ENCODE measurements around the gene SHKBP1. TPM values are rescaled to one million over a fixed set of nuclear protein-coding genes. Genes with fewer than 3 reads are reported as not detected.
A peak's percentile ranks its signal among the peaks of the same experiment; 100 is the strongest.

SHKBP1 gene
- total and polyA plus RNA-seq, 2 of the 4 experiments (the other 2 are of a cell fraction), result 15.6 to 94.0 TPM

DNA sequence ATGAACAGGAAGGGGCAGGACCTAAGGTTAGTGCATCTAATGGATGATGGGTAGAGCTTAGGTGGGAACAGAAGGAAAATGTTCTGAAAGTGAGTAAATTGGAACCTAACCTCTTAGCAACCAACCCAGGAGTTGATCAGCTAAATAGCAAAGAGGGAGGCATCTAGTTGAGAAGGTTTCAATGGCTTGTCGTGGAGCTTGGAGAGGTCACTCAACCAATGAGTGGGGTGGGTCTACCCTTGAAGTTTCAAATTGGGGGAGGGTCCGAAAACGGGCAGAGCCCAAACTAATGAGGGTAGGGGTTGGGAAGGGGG lies 5.7 kb upstream of the SHKBP1 start:
- H3K4me3 ChIP-seq (ENCODE audit: insufficient read depth, low read depth, low read length), result peak overlapping the region; percentile 20; the same call in 1 of the 2 replicates
- in situ Hi-C loops (cut with MboI; ENCODE audit: low sequenced_read_pairs), result no loop called here
- dilution Hi-C loops (cut with HindIII; ENCODE audit: low sequenced_read_pairs, unreplicated experiment), result no loop called here
- no peaks in the 10 kb centered on the region for H3K9me1 ChIP-seq (ENCODE audit: insufficient read depth, low read length)
- H4K8ac ChIP-seq (ENCODE audit: low read depth in 2 of 2, low read length in 2 of 2), result peak overlapping the region in 1 of 2 experiments; percentile 86; a peak in 2 of 4 replicates
- H3K79me1 ChIP-seq (ENCODE audit: low read depth in 1 of 2, low read length in 2 of 2), result 0 out of 4 replicates have a peak, but pooled peaks cover 0 to 4% of the 10 kb centered on the region in 2 experiments
- H3K36me3 ChIP-seq (ENCODE audit: control insufficient read depth, insufficient read depth, low read length), result no peaks in the 10 kb centered on the region
- WGBS, 2 experiments (ENCODE audit: extremely low coverage in 2 of 2, insufficient read length in 1 of 2), result no CpG with 5 or more reads among the region's 3 CpGs
- intact Hi-C loops (cut with micrococcal nuclease), result no loop called here
- H3K4ac ChIP-seq (ENCODE audit: low read depth, low read length), result peak overlapping the region; percentile 28; the same call in 1 of the 2 replicates
- H3K27ac ChIP-seq (ENCODE audit: insufficient read depth, low read length), result no peak overlapping the region
- no TSS peak for BruUV-seq (replicated peaks)
- H3K9me3 ChIP-seq (ENCODE audit: control insufficient read depth, insufficient read depth, low read length), result no peaks in the 10 kb centered on the region
- peak overlapping the region; percentile 46; the same call in 1 of the 2 replicates for H4K5ac ChIP-seq (ENCODE audit: low read depth, low read length)
- H3K18ac ChIP-seq (ENCODE audit: low read depth, low read length), result no peak overlapping the region
- no peak overlapping the region for H3K9ac ChIP-seq (ENCODE audit: low read depth, low read length)
- H3K27me3 ChIP-seq (ENCODE audit: control insufficient read depth, insufficient read depth, low read length), result peaks cover 20% of the 10 kb centered on the region
- H2BK120ac ChIP-seq (ENCODE audit: low read depth, low read length), result no peak overlapping the region
- no peak overlapping the region for H2AK5ac ChIP-seq (ENCODE audit: low read depth, low read length)
- H2BK20ac ChIP-seq (ENCODE audit: low read depth, low read length), result no peak overlapping the region
- ChIA-PET CTCF (interaction anchor here (0.9 to 1.0 kb wide), 2 partner anchors 32 to 107 kb away, joined by 3 read pairs; no protein-coding TSS in a partner anchor), POLR2A (ENCODE audit: unreplicated experiment) (interaction anchor here (0.6 kb wide), 1 partner anchor 577 kb away, joined by 3 read pairs; no protein-coding TSS in a partner anchor)
- no peak for TF ChIP-seq MXI1 (IDR thresholded peaks at IDR 0.05; ENCODE audit: borderline replicate concordance, low read depth, low read length)
- TF ChIP-seq SMC3 (IDR thresholded peaks at IDR 0.05; ENCODE audit: low read depth, low read length), result no peak
- TF ChIP-seq MAFK (IDR thresholded peaks at IDR 0.05; ENCODE audit: low read depth, low read length), result no peak
- DNase-seq (no peak), ATAC-seq (ENCODE audit: low read depth) (no peak)
- H2BK15ac ChIP-seq (ENCODE audit: low read depth, low read length), result no peak overlapping the region
- no peak overlapping the region for H3K14ac ChIP-seq (replicated peaks; ENCODE audit: low read depth, low read length)
- peak overlapping the region; percentile 60 for H2AK9ac ChIP-seq (replicated peaks; ENCODE audit: low read depth, low read length, poor library complexity)
- peak overlapping the region; percentile 98 for H2AFZ ChIP-seq (replicated peaks; ENCODE audit: low read length, poor library complexity)
- H2BK5ac ChIP-seq (ENCODE audit: low read depth, low read length, poor library complexity, severe bottlenecking), result no peak overlapping the region
- peak overlapping the region; percentile 76 for H3K4me2 ChIP-seq (ENCODE audit: low read depth, low read length)
- H4K91ac ChIP-seq (ENCODE audit: insufficient read depth, low read depth, low read length), result no peak overlapping the region; the same call in 1 of the 2 replicates
- H3K56ac ChIP-seq (ENCODE audit: extremely low read depth, insufficient read depth, low read length), result no peak overlapping the region
- no peak overlapping the region for H3K23ac ChIP-seq (ENCODE audit: low read depth, low read length)
- no peaks in the 10 kb centered on the region for H4K20me1 ChIP-seq (ENCODE audit: insufficient read depth, low read length)
- peaks cover 8% of the 10 kb centered on the region for H3K4me1 ChIP-seq (ENCODE audit: control insufficient read depth, insufficient read depth, low read length)

Measured in IMR-90 (cell line).